Adrenal gland (tissue), 5 donors: ENCODE measurements around the gene SYCP1.

Source experiments
- CTCF ChIP-seq, 6 experiments: fragments of 450-650 bp in 4 of 6; fragments of 200-600 bp in 2 of 6; sonication (generic) in 1 of 6; IDR thresholded peaks; 1 replicate in 5 of 6; 2 replicates in 1 of 6; pipeline versions ENCODE4 v1.5.1 to v1.8.0; 2016 to 2021; ENCODE audit warnings: antibody characterized with exemption in 6 of 6, mild to moderate bottlenecking in 2 of 6, moderate library complexity in 1 of 6
- POLR2A ChIP-seq, 2 donors: fragments of 450-650 bp; IDR thresholded peaks; one replicate each; pipeline ENCODE4 v1.6.1; 2017; ENCODE audit warnings: antibody characterized with exemption in 2 of 2, mild to moderate bottlenecking in 2 of 2, moderate library complexity in 1 of 2
- donor health status: DM: no; HTN: no; CAD: no.

- no peak for TF ChIP-seq POLR2A (IDR thresholded peaks at IDR 0.05)
- no peak for TF ChIP-seq CTCF (IDR thresholded peaks at IDR 0.05)
Observed at GRCh38 chr1:114892194-114892918, 37.7 kb downstream of the SYCP1 start.
